ENCODE measurements around the gene MAPK9.

DNA sequence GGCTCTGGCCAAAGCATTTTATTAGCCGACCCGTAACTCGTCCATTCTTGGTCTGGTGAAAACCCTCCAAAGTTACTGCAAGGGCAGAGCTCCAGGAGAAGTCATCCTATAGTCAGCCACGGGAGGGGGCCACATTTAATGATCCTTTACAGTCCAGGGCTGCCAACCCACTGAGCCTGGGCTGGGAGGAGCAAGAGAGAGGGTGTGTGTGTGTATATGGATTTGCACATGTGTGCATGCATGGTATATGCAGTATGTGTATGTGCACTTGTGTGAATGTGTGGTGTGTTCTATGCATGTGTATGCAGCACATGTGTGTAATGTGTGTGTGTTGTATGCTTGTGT lies 78.7 kb downstream of the MAPK9 start:
- TF ChIP-seq POLR2A (IDR thresholded peaks at IDR 0.05), result no peak
- TF ChIP-seq, protein P1, sequence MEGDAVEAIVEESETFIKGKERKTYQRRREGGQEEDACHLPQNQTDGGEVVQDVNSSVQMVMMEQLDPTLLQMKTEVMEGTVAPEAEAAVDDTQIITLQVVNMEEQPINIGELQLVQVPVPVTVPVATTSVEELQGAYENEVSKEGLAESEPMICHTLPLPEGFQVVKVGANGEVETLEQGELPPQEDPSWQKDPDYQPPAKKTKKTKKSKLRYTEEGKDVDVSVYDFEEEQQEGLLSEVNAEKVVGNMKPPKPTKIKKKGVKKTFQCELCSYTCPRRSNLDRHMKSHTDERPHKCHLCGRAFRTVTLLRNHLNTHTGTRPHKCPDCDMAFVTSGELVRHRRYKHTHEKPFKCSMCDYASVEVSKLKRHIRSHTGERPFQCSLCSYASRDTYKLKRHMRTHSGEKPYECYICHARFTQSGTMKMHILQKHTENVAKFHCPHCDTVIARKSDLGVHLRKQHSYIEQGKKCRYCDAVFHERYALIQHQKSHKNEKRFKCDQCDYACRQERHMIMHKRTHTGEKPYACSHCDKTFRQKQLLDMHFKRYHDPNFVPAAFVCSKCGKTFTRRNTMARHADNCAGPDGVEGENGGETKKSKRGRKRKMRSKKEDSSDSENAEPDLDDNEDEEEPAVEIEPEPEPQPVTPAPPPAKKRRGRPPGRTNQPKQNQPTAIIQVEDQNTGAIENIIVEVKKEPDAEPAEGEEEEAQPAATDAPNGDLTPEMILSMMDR (IDR thresholded peaks at IDR 0.05 in 4 of 5, conservative IDR thresholded peaks at IDR 0.05 in 1 of 5), result no peak

All from gastrocnemius medialis (tissue), 4 donors.